NB4 (cell line): ENCODE results near the gene GPR34.
"Not testable (repeated sequence)": the region's sequence is repeated elsewhere in the genome, so short reads cannot be mapped to it uniquely, and the experiment has no call there.

Source experiments
- DNase-seq: peaks from one replicate; pipeline ENCODE4 v3.0.0; 2010; ENCODE audit warnings: low read depth
- H3K4me3 ChIP-seq: one replicate; pipeline ENCODE4 v1.5.1; 2011; ENCODE audit warnings: mild to moderate bottlenecking, low read depth, low read length, moderate library complexity
- MAX ChIP-seq: IDR thresholded peaks from 2 replicates; pipeline ENCODE4 v1.6.1; 2011; ENCODE audit warnings: low read depth, low read length
- MYC ChIP-seq: IDR thresholded peaks from 2 replicates; pipeline ENCODE4 v1.6.1; 2011; ENCODE audit warnings: low read depth, low read length
- POLR2A ChIP-seq: IDR thresholded peaks from 2 replicates; pipeline ENCODE4 v1.6.1; 2011; ENCODE audit warnings: mild to moderate bottlenecking; ENCODE audit not compliant: insufficient read length; ENCODE audit errors: extremely low read depth
- TF ChIP-seq, protein P1 (sequence below): IDR thresholded peaks from one replicate; pipeline ENCODE4 v1.5.1; 2012; ENCODE audit warnings: low read depth, low read length

GPR34 gene

DNA sequence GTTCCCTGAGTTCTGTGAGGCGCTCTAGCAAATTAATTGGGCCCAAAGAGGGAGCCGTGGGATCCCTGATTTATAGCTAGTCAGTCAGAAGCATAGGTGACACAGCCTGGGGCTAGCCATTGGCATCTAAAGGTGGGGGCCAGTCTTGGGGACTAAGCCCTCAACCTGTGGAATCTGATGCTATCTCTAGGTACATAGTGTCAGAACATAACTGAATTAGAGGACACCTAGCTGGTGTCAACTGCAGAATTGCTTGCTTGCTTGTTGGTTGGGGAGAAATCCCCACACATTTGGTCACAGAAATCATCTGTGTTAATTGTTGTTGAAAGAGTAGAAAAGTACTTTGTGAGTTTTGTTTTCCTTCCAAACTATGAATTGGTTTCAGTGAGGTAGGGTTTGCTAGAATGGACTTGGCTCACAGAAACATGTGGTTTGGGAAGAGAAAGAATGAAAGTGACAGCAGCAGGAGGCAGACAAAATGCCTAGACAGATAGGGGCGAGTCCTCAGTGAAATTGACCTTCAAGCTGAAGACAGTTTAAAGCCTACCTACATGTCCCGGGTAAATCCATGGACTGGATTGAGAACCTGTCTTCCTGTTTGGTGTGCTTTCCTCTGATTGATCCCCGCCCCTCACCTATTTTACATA is 22.4 kb downstream of the GPR34 start:
- no peak for DNase-seq
- TF ChIP-seq POLR2A (no peak), MAX (no peak), MYC (no peak)
- TF ChIP-seq, protein P1, sequence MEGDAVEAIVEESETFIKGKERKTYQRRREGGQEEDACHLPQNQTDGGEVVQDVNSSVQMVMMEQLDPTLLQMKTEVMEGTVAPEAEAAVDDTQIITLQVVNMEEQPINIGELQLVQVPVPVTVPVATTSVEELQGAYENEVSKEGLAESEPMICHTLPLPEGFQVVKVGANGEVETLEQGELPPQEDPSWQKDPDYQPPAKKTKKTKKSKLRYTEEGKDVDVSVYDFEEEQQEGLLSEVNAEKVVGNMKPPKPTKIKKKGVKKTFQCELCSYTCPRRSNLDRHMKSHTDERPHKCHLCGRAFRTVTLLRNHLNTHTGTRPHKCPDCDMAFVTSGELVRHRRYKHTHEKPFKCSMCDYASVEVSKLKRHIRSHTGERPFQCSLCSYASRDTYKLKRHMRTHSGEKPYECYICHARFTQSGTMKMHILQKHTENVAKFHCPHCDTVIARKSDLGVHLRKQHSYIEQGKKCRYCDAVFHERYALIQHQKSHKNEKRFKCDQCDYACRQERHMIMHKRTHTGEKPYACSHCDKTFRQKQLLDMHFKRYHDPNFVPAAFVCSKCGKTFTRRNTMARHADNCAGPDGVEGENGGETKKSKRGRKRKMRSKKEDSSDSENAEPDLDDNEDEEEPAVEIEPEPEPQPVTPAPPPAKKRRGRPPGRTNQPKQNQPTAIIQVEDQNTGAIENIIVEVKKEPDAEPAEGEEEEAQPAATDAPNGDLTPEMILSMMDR = no peak
- H3K4me3 ChIP-seq = no peak overlapping the region

GRCh38 chrX:41716222-41716621 is 27.4 kb downstream of the GPR34 start:
- H3K4me3 ChIP-seq = no peak overlapping the region
- DNase-seq = no peak
- TF ChIP-seq POLR2A (no peak), MYC (no peak), MAX (no peak)
- TF ChIP-seq, protein P1 = no peak

DNA sequence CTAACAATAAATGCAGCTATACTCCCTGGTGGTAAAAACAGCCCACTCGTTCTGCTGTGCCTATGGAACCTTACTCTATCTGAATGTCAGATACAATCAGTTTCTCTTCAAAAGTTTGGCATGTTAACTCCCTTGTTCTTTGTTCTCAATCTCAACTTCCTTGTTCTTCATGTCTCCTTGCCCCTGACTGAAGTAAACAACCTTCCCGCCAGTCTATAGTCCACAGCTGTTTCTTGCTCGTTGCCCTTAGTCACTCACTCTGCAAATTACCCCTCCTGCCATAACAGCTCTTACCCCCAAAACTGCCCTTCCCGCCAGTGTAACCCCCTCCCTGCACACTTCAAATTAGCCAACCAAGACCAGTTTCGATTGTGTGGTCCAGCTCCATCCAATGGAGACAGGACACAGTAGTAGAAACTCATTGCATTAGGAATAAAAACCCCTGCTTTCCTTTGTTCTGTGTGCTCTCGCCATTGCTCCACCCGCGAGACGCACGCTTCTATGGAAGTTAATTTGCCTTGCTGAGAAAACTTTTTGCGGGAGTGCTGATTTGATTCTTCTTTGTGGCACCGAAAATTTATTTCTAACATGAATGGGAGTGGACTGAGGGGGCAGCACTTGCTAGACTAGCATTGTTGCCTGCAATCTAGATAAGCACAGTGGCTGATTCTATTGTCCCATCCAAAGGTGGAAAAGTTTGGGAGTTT is 28.1 kb downstream of the GPR34 start:
- H3K4me3 ChIP-seq = no peak overlapping the region
- DNase-seq = no peak
- TF ChIP-seq POLR2A (no peak), MAX (no peak), MYC (no peak)
- TF ChIP-seq, protein P1 = no peak

DNA sequence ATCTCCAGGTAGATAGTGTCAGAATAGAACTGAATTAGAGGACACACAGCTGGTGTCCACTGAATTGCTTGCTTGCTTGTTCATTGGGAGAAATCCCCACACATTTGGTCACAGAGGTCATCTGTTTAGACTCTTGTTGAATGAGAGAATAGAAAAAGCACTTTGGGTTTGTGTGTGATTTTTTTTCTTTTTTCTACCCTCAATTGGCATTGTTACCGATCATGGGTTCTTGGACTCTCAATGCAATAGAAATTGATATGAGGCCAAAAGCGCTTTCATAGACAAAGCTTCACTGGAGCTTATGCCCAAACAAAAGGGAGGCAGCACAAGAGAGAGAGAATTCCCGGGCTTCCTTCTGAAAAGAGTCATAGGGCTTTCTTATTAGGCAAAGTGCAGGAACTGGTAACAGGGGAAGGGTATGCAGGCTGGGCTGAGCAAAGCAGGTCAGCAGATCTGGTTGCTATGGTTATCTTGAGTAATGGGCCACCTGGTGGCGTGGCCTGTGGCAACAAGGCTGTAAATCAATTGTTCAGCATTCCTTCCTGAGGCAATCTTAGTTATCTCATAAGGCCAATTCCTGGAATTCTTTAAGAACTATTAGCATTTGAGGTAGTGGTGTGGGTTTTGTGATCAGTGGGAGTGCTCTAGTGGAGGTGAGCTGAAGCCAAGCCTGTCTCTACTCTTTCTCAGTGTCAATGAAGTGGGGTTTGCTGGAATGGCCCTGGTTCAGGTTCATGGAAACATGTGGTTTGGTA is 29.9 kb downstream of the GPR34 start:
- no peak for DNase-seq
- TF ChIP-seq, protein P1 = no peak
- TF ChIP-seq MYC (no peak), POLR2A (no peak), MAX (no peak)
- H3K4me3 ChIP-seq = no peak overlapping the region

- peak; percentile 4 for DNase-seq
- H3K4me3 ChIP-seq = not testable (repeated sequence)
These were observed 30.8 kb downstream of the GPR34 start for GRCh38 chrX:41719610-41720009.

GRCh38 chrX:41720125-41720779 is 31.5 kb downstream of the GPR34 start:
- TF ChIP-seq MYC = no peak
- no peak for TF ChIP-seq POLR2A
- TF ChIP-seq, protein P1 = no peak
- no peak for TF ChIP-seq MAX
- DNase-seq = peak; percentile 20
- no peak overlapping the region for H3K4me3 ChIP-seq
